Mammary epithelial cell (primary cell): ENCODE measurements around the gene AGFG1.

Experiments
- EZH2 ChIP-seq: IDR thresholded peaks from 2 replicates; pipeline ENCODE4 v1.6.1; 2012; ENCODE audit warnings: low read length, inconsistent platforms, borderline replicate concordance
- TF ChIP-seq, protein P1 (sequence below), 2 donors: IDR thresholded peaks in 1 of 2; conservative IDR thresholded peaks in 1 of 2; 2 replicates each; pipeline ENCODE4 v1.5.1; 2011 to 2012; ENCODE audit warnings: inconsistent platforms in 2 of 2, low read length in 2 of 2, mild to moderate bottlenecking in 2 of 2, control low read depth in 1 of 2, low read depth in 1 of 2; ENCODE audit not compliant: insufficient read depth in 1 of 2; ENCODE audit errors: extremely low read depth in 1 of 2

- no peak for TF ChIP-seq EZH2
- TF ChIP-seq, protein P1, sequence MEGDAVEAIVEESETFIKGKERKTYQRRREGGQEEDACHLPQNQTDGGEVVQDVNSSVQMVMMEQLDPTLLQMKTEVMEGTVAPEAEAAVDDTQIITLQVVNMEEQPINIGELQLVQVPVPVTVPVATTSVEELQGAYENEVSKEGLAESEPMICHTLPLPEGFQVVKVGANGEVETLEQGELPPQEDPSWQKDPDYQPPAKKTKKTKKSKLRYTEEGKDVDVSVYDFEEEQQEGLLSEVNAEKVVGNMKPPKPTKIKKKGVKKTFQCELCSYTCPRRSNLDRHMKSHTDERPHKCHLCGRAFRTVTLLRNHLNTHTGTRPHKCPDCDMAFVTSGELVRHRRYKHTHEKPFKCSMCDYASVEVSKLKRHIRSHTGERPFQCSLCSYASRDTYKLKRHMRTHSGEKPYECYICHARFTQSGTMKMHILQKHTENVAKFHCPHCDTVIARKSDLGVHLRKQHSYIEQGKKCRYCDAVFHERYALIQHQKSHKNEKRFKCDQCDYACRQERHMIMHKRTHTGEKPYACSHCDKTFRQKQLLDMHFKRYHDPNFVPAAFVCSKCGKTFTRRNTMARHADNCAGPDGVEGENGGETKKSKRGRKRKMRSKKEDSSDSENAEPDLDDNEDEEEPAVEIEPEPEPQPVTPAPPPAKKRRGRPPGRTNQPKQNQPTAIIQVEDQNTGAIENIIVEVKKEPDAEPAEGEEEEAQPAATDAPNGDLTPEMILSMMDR (conservative IDR thresholded peaks at IDR 0.05 in 1 of 2, IDR thresholded peaks at IDR 0.05 in 1 of 2; ENCODE audit: extremely low read depth in 1 of 2, insufficient read depth in 1 of 2, low read depth in 1 of 2, low read length in 2 of 2) = no peak
Observed at GRCh38 chr2:227582369-227582768, 110.4 kb downstream of the AGFG1 start.
